HepG2 (cell line): Measurements from ENCODE around the gene CLIC1. TPM values are rescaled to one million over a fixed set of nuclear protein-coding genes. Genes with fewer than 3 reads are reported as not detected.

ENCODE experiments used
- CEBPZ ChIP-seq: IDR thresholded peaks from 2 replicates; pipeline ENCODE4 v1.6.1; 2012; ENCODE audit warnings: low read length, improper control_type of control experiment
- HNF1A ChIP-seq, 2 experiments: sonication (generic) in 1 of 2; formaldehyde crosslinking in 1 of 2; IDR thresholded peaks; 2 replicates each; pipeline versions ENCODE4 v1.4.0 to v1.6.1; 2016 to 2020; ENCODE audit warnings: borderline replicate concordance in 1 of 2, low read depth in 1 of 2, mild to moderate bottlenecking in 1 of 2, missing genetic modification reagents in 1 of 2
- IRX3 ChIP-seq: sonication (generic); formaldehyde crosslinking; IDR thresholded peaks from 2 replicates; pipeline ENCODE4 v1.8.1; 2023; ENCODE audit warnings: mild to moderate bottlenecking, low read depth, missing genetic modification reagents, borderline replicate concordance
- KDM2A ChIP-seq: sonication (generic); formaldehyde crosslinking; IDR thresholded peaks from 2 replicates; pipeline ENCODE4 v1.4.0; 2020; ENCODE audit warnings: low read depth, missing genetic modification reagents, borderline replicate concordance
- MLX ChIP-seq: IDR thresholded peaks from 2 replicates; pipeline ENCODE4 v1.6.1; 2016
- PATZ1 ChIP-seq: sonication (generic); formaldehyde crosslinking; IDR thresholded peaks from 2 replicates; pipeline ENCODE4 v1.4.0; 2020; ENCODE audit warnings: missing genetic modification reagents
- POLR2G ChIP-seq: fragments of 200-400 bp; formaldehyde crosslinking; IDR thresholded peaks from 2 replicates; pipeline ENCODE4 v1.6.1; 2018; ENCODE audit warnings: mild to moderate bottlenecking, low read depth, low read length, moderate library complexity
- TOE1 ChIP-seq: sonication (generic); formaldehyde crosslinking; IDR thresholded peaks from 2 replicates; pipeline ENCODE4 v1.4.0; 2020; ENCODE audit warnings: mild to moderate bottlenecking, missing genetic modification reagents
- ZNF576 ChIP-seq: sonication (generic); formaldehyde crosslinking; IDR thresholded peaks from 2 replicates; pipeline ENCODE4 v1.4.0; 2020; ENCODE audit warnings: mild to moderate bottlenecking, missing genetic modification reagents
- ZNF619 ChIP-seq: sonication (generic); formaldehyde crosslinking; IDR thresholded peaks from 2 replicates; pipeline ENCODE4 v1.4.0; 2020; ENCODE audit warnings: mild to moderate bottlenecking, missing genetic modification reagents
- ZNF800 ChIP-seq: sonication (generic); formaldehyde crosslinking; IDR thresholded peaks from 2 replicates; pipeline ENCODE4 v1.4.0; 2020; ENCODE audit warnings: missing genetic modification reagents
- polyA plus RNA-seq, 8 experiments: library from polyadenylated mRNA; depleted of rRNA in 3 of 8; stranded (reverse) in 7 of 8; unstranded in 1 of 8; fragments of >200 nt; fragmentation: Illumina TruSeq in 4 of 8; extraction: Trizol in 4 of 8; gene quantifications; 2 replicates each; pipeline versions ENCODE4 v1.2.1 to v1.2.3, GENCODE V29; 2011 to 2016; ENCODE audit warnings: low read depth in 4 of 8, missing spikeins in 1 of 8, mixed read lengths in 1 of 8; ENCODE audit not compliant: insufficient read depth in 1 of 8
- total RNA-seq, 5 experiments: library from RNA; depleted of rRNA; stranded (reverse); fragments of >200 nt; fragmentation: Illumina TruSeq; extraction: Trizol; gene quantifications; 2 replicates each; pipeline ENCODE4 v1.2.3, GENCODE V29; 2016; ENCODE audit warnings: low read depth in 1 of 5

CLIC1 gene
- total and polyA plus RNA-seq, 2 of the 13 experiments (the other 11 are each of a cell fraction or from before 2014, with no cell fraction given) = 602 to 891 TPM

- TF ChIP-seq HNF1A (IDR thresholded peaks at IDR 0.05; ENCODE audit: low read depth) = no peak
- TF ChIP-seq HNF1A (CRISPR knock-in tag; IDR thresholded peaks at IDR 0.05; ENCODE audit: borderline replicate concordance) = peak; percentile 51; the same call in 1 of the 2 replicates
- no peak; the same call in 1 of the 2 replicates for TF ChIP-seq MLX
- TF ChIP-seq ZNF800 (CRISPR knock-in tag) = no peak
- no peak for TF ChIP-seq TOE1
- TF ChIP-seq ZNF619 = no peak
- TF ChIP-seq POLR2G = peak; percentile 86
- no peak for TF ChIP-seq ZNF576 (CRISPR knock-in tag)
- TF ChIP-seq KDM2A (CRISPR knock-in tag) = peak; percentile 68; the same call in 1 of the 2 replicates
- TF ChIP-seq IRX3 = no peak
- no peak for TF ChIP-seq CEBPZ
- no peak for TF ChIP-seq PATZ1 (CRISPR knock-in tag)
Measured at GRCh38 chr6:31765910-31766794, 29.8 kb upstream of the CLIC1 start (continued).
